ENCODE results near the gene GKN1. TPM values are rescaled to one million over a fixed set of nuclear protein-coding genes. Genes with fewer than 3 reads are reported as not detected.

The GKN1 gene
- total RNA-seq, 1 experiment from 2014 or later: not detected

GRCh38 chr2:68932402-68932801 lies 42.0 kb upstream of the GKN1 start:
- no peak for TF ChIP-seq CTCF (conservative IDR thresholded peaks at IDR 0.05)
- no peak overlapping the region for H2AFZ ChIP-seq (ENCODE audit: low read length)
- H2BK120ac ChIP-seq (ENCODE audit: low read depth, low read length, poor library complexity, severe bottlenecking): no peak overlapping the region
- no peak overlapping the region for H2AK5ac ChIP-seq (ENCODE audit: insufficient read length, low read length)
- no peak overlapping the region for H4K5ac ChIP-seq (ENCODE audit: insufficient read length, low read depth, low read length)
- H3K79me1 ChIP-seq (ENCODE audit: insufficient read depth, low read depth, low read length, poor library complexity, severe bottlenecking): no peaks in the 10 kb centered on the region
- no peak overlapping the region for H3K14ac ChIP-seq (ENCODE audit: insufficient read depth, low read length)
- no peaks in the 10 kb centered on the region for H4K20me1 ChIP-seq (ENCODE audit: control insufficient read depth, insufficient read depth, insufficient read length)
- H3K4me3 Mint-ChIP-seq: no peak overlapping the region
- no peak overlapping the region for H3K27ac Mint-ChIP-seq
- no peak overlapping the region for H2BK15ac ChIP-seq (ENCODE audit: low read depth, low read length)
- H3K9me3 ChIP-seq (ENCODE audit: control insufficient read depth, low read depth, low read length): no peaks in the 10 kb centered on the region
- no peak overlapping the region for H3K4me2 ChIP-seq (ENCODE audit: insufficient read depth, insufficient read length, low read length)
- H4K91ac ChIP-seq (ENCODE audit: insufficient read length, low read depth, low read length): no peak overlapping the region
- H3T11ph ChIP-seq (ENCODE audit: low read length): no peak overlapping the region
- H3K79me2 ChIP-seq (ENCODE audit: insufficient read depth, low read length): no peaks in the 10 kb centered on the region
- H3K4me1 Mint-ChIP-seq: no peaks in the 10 kb centered on the region
- no peak overlapping the region for H3K23ac ChIP-seq (ENCODE audit: insufficient read length, low read depth, low read length)
- H3K9ac ChIP-seq (ENCODE audit: extremely low read depth, insufficient read length, low read length): no peak overlapping the region
- H2BK12ac ChIP-seq (ENCODE audit: insufficient read length, low read depth, low read length): no peak overlapping the region
- no peak overlapping the region for H2BK5ac ChIP-seq (ENCODE audit: insufficient read length, low read length)
- no peaks in the 10 kb centered on the region for H3K36me3 Mint-ChIP-seq (ENCODE audit: insufficient read depth in 1 of 3, low read depth in 3 of 3)
- DNase-seq: no peak
- H2BK20ac ChIP-seq (ENCODE audit: low read depth, low read length, poor library complexity, severe bottlenecking): no peak overlapping the region
- H4K8ac ChIP-seq (replicated peaks; ENCODE audit: insufficient read length, low read depth, low read length): no peak overlapping the region
- H3K27me3 ChIP-seq (ENCODE audit: insufficient read depth, low read length): no peaks in the 10 kb centered on the region
- no peaks in the 10 kb centered on the region for H3K9me3 Mint-ChIP-seq
- no peak overlapping the region for H3K27ac ChIP-seq (ENCODE audit: insufficient read length, low read depth, low read length)
- H3K23me2 ChIP-seq (ENCODE audit: insufficient read length, low read depth, low read length, poor library complexity, severe bottlenecking): no peaks in the 10 kb centered on the region
- no CpG with 5 or more reads among the region's 4 CpGs for WGBS (ENCODE audit: extremely low coverage, insufficient read length, low lambda C conversion rate)
- H3K56ac ChIP-seq (ENCODE audit: insufficient read length, low read depth, low read length): no peak overlapping the region
- H3K18ac ChIP-seq (ENCODE audit: insufficient read length, low read depth, low read length): no peak overlapping the region
- H3K4ac ChIP-seq (ENCODE audit: low read depth, low read length): no peak overlapping the region
- no peaks in the 10 kb centered on the region for H3K4me1 ChIP-seq (ENCODE audit: insufficient read depth, low read length)
- H3K27me3 Mint-ChIP-seq (ENCODE audit: low read depth): peaks cover 7% of the 10 kb centered on the region
